SKM-1 (cell line): ENCODE measurements around the gene RNF181.
"Not testable (repeated sequence)": the region's sequence is repeated elsewhere in the genome, so short reads cannot be mapped to it uniquely, and the experiment has no call there.

Experiments
- DNase-seq: peaks from one replicate; lab custom pipeline; 2025; ENCODE audit not compliant: unreplicated experiment; lab: John Stamatoyannopoulos, UW

The RNF181 gene

DNA sequence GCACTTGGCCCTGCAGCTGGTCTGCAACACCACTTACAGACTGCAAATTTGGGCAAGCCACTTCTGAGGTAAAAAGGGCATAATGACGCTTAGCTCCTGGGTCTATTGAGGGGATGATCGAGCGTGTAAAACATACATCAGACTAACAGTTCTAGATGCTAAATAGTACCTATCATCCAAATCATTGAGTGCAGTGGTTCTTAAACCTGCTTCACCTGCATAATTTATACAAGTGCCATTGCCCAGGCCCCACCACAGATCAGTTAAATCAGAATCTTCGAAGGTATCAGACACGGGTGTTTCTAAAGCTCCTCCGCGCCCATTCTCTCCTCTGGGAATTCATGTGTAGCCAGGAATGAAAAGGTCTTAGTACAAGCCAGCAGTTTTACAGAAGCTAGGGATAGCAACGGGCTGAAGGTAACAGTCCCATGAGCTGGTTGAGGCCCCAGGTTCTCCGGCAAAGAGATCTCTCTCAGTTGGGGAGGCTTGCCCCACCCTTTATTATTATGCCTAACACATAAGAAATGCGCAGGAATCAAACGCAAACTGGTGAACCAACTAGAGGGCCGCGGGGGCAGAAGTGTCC, 737 bp upstream of the RNF181 start:
- no peak for DNase-seq

DNA sequence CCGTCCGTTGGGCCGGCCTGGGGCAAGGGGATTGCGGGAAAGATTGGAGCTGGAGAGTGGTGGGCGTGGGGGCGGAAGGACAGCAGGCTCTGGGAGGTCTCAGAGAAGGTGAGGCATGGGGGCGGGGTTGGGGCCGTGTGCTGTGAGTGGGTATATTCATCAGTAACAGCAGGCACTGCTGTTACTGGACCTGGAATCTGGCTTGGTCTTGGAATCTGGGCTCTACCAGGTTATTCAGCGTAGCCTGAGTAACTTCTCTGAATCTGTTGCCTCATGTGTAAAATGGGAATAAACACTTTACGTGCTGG, 435 bp downstream of the RNF181 start:
- no peak for DNase-seq

DNA sequence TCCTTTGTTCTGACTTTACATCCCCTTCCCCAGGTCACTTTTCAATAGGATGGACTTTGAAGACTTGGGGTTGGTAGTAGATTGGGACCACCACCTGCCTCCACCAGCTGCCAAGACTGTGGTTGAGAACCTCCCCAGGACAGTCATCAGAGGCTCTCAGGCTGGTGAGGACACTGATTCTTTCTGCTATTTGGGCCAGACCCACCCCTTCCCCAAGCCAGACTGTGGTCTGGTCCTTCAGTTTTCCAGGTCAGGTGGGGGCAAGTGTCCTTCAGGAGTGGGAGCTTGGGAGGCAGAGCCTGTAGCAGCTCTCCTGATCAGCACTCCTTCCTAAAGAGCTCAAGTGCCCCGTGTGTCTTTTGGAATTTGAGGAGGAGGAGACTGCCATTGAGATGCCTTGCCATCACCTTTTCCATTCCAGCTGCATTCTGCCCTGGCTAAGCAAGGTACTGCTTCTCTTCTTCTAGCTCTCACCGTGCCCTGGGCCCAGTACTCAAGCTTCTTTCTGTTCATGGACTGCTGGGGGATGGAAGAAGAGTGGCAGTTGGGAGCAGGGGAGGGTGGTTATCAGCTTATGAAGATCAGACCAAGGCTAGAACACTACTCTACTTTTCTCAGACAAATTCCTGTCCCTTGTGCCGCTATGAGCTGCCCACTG, 1.1 kb downstream of the RNF181 start:
- no peak for DNase-seq

DNA sequence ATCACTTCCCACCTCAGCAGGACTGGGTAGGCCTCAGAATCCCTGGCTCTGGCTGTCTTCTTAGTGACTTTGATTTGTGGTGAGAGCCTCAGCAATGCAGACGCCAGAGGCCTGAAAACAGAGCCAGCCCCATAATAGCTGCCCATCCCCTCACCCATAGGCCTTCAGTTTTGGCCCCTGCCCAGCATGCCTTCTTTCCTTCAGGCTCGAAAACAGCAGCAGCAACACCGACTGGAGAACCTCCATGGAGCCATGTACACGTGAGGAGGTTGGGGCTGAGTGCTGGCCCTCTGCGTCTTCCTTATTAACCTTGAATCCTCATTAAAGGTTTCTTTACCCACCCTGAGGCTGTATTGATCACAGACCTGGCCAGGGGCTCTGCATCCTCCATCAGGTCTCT, 1.7 kb downstream of the RNF181 start:
- no peak for DNase-seq

DNA sequence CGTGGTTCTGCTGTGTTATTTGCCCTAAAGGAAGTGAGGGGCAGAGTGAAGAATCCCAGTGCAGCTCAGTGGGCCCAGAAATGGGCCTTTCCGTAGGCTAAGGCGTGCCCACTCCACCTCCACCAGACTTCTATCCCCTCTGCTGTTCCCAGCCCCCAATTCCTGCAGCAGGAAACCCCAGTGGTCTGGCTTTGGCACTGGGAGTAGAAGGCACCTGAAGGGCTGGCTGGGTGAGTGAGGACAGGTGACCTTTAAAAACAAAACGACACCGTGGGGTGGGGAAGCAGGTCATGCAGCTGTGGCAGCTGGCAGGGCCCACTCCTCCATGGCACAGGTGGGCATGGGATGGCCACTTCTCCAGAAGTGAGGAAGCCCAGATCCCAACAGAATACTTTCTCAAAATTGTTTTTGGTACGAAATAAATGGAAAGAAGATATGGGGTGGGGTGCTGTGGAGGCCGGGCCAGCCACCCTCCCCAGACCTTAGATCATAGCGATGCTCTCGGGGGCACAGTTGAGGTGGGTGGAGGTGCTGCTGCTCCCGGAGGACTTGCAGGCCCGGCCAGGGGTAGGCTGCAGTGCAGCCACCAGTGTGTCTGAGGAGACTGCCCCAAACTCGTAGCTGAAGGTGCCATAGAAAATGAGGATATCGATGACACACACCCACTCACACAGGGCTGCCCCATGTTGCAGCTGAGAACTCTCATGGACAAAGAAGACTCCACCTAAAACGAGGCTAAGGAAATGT, 3.2 kb downstream of the RNF181 start:
- no peak for DNase-seq

DNA sequence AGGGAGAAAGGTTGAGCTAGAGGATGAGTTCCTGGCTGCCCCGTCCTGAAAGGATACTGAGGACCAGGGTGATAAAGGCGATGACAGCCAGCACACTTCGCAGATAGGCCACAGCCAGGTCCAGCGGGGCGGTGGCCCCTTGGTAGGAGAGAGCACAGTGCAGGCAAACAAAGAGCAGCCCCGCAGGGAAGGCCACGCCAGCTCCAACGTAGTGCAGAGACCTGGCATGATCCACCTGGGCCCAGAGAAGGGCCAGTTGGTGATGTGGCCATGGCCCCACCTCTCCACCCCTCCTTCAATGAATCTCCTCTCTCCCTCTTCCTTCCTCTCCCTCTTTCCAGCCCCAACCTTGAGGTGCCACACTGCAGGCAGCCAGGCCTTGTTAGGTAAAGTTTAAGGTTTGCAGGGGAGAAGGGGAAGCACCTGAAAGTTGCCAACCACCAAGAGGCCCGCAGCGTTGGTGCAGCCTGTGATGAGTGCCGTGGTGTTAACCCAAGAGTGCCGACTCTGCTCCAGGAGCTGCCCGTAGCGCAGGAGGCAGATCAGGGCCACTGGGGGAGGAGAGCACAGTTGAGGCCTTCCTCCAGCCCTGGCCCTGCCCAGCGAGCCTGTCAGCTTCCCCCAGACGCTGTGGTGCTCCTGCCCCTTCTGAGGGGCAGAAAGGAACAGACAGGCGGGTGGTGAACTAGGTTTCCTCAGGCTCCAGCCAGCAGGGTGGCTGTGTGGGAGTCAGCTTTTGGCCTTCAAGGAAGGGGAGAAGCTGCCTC, 4.1 kb downstream of the RNF181 start:
- DNase-seq = no peak

DNA sequence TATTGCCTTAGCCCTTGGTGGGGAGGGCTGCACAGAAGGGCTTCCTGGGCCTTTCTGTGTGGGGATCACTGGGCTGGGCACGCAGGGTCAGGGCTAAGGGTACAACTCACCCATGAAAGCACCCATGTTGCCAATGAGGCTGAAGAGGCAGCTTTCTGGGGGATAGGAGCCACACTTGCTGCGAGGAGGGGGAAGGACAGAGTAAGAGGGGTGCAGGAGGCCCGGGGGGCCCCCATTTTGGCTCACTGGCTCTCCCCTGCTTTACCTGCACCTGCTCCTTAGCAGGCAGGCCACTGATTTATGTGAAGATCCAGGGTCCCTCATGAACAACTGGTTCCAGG, 4.7 kb downstream of the RNF181 start:
- no peak for DNase-seq

DNA sequence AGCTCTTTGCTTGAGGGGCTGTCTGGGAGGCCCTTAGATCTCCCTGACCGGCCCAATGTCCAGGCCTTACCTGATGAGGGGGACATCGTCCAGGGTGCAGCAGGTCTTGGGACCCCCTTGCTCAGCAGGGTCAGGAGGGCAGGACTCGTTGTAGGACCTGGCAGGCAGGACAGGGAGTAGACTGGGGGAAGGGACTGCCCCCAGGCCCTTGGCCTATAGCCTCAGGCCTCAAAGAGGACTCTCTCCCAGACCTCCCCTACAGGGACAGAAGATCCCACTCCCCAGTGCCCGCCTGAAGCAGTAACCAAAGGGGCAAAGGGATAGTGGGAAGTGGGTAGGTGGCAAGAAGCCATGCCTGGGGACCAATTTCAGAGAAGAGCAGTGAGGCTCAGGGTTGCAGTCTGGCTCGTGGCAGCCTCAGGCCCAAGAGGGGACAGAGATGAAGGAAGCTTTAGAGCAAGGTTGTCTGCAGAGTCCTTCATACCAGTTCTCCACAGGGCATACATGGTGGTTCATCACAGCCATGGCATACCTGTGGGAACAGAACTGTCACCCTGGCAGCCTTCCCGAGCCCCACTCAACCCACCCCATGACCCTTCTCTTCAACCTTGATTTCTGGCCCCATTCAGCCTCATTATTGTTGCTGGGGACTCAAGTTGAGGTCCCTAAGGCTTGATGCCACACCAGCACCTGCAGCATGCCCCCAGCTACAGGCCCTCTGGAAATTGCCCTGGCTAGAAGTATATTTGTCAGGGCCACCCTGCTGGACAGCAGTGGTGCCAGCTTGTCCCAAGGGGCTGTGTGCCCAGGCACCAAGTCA, 5.6 kb downstream of the RNF181 start:
- no peak for DNase-seq

DNA sequence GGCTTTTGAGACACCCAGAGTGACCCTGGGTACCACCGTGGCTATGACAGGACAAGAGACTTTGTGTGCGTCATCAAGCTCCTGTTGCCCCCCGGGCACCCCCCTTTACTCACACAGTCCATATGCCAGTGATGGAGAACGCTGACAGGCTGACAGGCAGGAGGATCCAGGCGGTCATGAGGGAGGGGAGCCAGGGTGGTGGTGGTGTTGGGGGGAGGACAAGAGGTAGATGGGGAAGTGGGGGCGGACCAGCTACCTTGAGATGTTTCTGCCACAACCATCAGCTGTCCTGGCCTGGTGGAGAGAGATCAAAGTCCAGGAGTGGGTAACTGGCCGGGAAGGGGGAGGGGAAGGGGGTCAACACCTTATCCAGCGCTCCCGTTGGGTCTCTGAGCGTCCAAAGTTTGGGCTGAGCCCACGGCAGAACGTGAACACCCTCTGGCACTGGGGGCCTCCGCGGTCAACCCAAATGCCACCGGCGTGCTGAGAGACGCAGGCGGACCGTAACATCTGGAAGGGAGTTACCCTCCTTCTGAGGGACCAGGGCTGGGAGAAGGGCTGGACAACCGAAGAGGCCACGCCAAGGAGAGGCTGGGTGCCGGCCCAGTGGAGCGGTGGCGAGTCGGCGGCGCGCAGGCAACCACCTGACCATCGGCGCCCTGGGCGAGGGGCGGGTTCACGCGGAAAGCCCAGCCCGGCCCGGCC, 6.4 kb downstream of the RNF181 start:
- no peak for DNase-seq

DNA sequence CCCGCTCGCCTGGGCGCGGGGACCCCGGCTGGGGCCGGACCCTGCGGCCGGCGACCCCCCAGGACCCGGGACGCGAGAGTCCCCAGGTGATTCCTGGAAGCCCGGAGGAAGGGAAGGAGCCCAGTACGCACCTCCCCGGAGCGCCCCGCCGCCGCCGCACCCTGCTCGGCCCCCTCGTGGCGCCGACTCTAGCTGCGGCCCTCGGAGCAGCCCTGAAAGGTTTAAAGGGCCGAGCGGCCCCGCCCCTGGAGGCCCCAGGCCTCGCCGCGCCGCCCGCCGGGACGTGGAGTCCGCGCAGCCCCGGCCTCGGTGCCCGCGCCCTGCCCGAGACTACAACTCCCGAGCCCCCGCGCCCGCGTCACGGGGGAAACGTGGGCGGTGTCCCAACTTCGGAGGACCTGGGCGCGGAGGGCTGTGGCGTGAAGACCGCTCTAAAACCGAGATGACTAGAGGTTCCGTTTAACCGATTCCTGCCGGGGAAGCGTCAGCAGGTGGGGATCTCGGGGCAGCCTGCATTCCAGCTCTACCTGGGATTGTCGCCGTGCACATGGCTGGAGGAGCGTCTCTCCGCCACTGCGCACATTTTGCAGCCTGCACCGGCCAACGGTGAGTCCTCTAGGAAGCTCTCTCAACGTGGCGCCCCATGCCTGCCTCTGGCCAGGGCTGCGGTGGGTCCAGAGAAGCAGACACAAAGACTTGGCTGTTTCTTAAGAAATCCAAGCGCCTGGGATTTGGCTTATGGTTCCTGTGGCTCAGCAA, 7.1 kb downstream of the RNF181 start, which contains the start of gene TMEM150A:
TSS of gene TMEM150A (minus strand) at position 223 of the 759 bp plus-strand sequence. CDS start 750 bp downstream, outside the sequence.
- peak; percentile 91 for DNase-seq

DNA sequence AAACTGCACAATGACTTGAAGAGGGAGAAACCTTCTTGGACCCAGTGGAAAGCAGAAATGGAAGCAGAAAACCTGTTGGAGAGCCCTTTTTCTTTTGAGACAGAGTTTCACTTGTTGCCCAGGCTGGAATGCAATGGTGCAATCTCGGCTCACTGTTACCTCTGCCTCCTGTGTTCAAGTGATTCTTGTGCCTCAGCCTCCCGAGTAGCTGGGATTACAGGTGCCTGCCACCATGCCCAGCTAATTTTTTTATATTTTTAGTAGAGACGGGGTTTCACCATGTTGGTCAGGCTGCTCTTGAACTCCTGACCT, 8.5 kb downstream of the RNF181 start:
- DNase-seq = not testable (repeated sequence)

DNA sequence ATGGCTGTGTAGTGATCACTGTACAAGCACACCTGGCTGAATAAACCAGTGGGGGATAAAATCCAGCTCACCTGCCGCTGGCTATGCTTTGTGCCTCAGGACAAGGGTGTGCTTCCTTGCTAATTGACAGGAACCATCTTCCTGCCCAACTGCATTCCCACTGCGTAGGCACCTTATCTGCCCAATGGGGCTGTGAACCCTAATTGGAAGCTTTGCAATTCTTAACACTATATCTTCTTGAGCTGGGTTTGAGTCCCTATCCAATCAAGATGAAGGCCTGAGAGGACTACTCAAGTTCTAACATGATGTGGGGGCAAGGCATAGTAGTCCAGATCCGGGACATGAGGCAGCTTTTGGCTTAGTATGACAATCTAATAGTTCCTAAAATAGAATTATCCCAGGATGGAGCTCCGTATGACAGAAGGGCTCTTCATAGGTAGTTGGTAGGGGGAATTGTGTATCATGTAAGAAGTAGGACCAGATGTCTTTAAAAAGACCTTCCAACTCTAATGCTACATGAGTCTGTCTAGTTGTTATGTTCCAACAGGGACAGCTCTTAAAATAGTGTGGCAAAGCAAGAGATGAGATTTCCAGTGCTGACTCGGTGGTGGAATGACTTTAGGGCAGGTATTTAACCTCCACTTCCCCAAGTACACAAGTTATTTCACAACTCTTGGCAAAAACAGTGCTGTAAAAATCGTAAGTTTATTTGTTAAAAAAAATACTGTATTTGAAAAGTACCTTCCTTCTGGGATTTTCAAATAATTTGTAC, 9.2 kb downstream of the RNF181 start:
- DNase-seq = no peak

DNA sequence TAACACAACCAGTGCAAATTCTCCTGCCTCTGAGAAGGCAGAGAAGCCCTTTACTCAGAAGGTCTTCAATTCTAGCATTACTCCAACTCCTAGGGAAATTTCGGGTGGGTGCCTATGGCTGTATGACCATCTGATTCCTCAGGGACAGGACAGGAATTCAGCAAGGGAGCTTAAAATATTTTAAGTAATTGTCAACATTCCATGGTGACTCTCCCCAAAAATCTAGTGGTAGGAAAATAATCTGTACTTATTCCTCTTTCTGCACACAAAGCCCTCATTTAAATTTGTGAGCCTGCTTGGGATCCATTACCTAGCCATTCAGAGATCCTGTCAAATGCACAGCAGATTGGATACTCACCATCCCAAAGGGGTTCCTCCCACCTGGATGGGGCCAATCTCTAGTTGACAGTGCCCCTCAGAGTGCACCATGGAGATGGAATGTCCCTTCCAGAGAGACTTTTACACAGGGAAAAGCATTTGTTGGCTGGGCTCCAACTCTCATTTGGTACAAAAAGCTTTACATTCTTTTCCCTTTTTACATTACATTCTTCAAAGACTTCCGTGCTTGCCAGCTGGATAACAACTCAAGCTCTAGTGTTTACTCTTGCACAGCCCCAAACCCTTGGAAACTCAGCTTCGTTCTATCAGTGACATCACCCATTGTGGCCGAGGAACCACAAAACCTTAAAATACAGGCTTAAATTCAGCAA, 10.0 kb downstream of the RNF181 start:
- DNase-seq = no peak

DNA sequence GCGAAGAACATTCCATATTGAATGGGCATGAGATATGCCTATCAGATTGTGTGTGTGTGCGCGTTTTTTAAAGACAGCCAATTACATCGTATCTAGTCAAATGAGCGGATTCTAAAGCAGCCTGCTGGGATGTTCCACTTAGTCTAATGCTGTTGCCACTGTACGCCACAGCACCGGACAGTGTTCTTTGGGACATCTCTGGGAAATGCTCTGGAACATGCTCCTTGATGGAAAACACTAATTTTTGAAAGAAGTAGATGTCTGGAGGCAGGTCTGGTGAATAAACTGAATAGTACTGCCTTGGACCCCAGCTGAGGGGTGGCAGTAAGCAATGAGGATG, 10.5 kb downstream of the RNF181 start:
- no peak for DNase-seq

DNA sequence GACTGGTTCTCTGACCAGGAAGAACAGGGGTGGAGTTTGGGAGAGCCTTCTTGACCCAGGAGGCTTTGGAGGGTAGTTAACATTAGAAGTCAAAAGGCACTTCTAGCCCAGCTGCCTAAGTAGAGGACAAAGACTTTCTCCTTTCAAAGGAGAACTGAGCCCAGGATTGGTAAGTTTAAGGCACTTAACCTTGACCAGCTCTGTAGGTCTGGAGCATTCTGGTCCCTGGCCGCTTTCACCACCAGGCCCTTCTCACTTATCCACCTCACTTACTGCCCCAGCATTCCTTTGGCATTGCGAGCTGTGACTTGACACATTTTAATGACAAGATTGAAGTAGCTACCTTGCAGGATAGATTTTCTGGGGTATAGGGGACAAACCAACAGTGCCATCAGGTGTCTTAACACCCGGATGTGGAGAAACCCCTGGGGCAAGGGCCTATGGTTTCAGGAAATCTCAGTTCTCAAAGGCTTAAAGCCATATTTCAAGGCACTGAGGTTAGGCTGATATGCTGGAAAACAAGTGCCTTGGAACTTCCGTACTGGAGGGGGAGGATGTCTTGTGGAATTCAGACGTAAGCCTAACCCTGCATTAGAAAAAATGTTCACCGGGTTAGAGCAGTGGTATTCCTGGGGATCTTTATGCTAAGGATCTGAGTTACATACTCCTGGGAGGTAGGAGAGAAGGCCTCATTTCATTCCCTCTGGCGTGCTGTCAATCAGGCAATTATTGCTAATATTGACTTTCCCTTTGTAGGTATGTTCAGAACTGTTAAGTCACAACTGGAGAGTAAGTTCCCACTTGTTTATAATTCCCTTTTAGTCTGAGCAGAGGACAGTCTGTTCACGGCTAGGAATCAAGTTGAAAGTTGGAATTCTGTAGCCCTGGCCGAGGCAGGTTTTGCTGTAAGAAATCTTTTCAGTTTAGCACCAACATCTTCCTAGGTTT, 12.0 kb downstream of the RNF181 start:
- DNase-seq = no peak

DNA sequence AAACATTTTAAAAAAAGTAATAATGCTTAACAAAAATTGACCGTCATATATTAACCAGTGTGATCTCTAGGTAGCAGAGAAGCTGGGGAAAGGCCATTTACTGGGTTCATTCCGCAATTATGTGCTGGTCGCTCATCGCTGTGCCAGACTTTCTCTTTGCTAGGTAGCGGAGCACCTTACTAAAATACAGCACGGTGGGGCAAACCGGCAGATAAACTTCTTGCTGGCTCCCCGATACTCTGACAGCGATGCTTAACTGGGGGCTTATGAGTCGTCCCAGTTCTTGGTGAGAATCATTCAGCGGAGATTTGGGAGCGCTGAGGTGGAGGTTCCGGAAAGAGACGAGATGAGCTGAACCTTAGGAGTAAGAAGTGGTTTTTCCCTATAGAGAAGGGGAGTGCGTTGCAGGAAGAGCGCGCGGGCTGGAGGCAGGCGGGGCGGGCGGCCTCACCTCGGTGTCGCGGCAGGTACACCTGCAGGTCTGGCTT, 15.7 kb downstream of the RNF181 start:
- no peak for DNase-seq
